Hypothalamus (tissue), 51 donors: ENCODE results near the gene TAF8.

Experiments used
- DNase-seq, 51 donors: peaks; one replicate each; lab custom pipeline; 2025; lab: John Stamatoyannopoulos, UW

The TAF8 gene

DNA sequence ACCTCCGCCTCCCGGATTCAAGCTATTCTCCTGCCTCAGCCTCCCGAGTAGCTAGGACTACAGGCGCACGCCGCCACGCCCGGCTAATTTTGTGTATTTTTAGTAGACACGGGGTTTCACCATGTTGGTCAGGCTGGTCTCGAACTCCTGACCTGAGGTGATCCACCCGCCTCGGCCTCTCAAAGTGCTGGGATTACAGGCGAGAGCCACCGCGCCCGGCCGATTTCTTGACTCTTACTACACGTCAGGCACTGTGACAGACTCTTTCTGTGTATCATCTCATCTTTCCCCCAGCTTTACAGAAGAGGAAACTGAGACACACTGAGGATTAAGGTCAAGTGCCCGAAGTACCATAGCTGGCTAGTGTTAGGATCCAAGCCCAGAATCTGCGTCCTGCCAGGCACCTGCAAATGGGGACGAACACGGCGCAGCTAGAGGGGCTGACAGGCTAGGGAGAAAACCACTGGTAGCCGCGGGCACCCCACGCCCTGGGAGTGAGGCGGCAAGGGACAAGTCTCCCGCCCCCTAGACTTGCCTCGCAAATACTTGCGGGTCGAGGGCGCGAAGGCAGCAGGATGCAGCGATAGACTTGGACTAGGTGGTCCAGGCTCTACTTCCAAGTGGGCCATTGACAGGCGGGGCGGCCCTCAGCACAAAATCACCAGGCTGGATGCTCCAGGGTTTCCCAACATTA, 1.1 kb upstream of the TAF8 start:
- peak in 1 of 51 donors; percentile 3 for DNase-seq

DNA sequence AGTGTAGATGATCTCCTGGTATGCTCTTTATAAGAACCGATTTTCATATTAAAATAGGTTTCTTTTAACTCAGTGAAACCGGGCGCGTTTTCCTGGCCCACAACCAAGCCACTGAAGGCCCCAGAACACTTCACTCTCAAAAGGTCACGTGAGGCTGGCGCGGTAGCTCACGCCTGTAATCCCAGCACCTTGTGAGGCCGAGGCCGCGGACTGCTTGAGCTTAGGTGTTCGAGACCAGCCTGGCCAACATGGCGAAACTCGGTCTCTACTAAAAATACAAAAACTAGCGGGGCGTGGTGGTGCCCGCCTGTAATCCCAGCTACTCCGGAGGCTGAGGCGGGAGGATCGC, 402 bp upstream of the TAF8 start:
- DNase-seq = peak in 11 of 51 donors; percentile 22 to 62 (median 39)

DNA sequence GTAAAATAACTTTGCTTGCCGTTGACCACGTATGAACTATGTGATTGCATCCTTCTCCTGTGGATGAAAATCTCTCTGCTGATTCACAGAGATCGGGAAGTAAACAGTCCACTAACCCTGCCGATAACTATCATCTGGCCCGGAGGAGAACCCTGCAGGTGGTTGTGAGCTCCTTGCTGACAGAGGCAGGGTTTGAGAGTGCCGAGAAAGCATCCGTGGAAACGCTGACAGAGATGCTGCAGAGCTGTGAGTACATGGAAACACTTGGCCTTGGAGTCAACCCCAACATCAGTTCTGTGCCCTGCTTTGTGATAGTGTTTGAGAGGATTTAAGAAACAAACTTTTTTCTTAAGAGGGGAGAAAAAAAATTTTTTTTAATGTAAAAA, 937 bp downstream of the TAF8 start:
- DNase-seq = no peak

DNA sequence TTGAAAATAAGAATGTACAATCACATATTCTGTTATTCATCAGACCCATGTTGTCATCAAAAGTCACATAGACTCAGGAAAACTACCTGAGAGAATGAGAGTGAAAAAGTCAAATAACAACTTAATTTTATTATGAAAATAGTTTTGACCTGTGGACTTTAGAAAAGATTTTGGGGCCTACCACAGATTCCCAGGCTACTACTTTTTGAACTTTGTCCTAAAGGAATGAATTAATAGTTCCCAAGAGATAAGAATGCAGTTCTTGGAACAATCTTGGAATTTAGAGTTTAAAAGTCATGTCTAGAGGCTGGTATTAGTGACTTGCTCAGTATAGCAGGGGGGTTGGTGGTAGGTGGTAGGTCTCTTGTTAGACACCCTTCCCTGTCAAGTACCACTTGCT, 3.3 kb downstream of the TAF8 start:
- no peak for DNase-seq

DNA sequence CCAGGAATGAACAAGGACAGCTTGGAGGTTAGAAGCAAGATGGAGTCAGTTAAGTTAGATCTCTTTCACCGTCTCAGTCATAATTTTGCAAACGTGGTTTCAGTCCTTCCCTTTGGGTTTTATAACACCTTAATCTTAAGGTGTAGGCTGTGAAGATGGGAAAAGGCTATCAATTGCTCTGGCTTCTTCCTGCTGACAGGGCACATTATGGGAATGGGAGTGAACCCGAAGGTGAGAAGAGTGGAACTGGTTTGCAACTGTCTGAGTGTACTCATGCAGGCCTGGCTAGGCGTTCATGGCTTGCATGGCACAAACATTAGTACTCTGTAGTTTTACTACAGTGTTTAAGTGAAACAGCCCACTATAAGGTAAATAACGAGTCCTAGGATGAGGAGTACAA, 9.4 kb downstream of the TAF8 start:
- DNase-seq = no peak

DNA sequence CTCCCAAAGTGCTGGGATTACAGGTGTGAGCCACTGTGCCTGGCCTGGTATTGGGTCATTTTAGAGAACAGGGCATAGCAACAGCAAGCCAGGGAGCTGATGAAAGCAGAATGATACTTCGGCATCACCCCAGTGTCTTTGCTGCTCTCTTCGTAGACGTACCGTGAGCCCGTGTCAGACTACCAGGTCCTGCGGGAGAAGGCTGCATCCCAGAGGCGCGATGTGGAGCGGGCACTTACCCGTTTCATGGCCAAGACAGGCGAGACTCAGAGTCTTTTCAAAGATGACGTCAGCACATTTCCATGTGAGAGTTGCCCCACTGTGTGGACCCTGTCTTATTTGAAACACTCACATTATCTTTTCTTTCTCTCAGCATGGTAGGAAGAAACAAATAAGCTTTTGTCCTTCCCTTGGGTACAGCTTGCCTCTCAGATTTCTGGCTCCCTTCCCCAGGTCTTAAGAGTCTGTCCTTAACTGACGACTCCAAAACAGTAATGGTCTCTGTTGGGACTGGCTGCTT, 15.9 kb downstream of the TAF8 start:
- DNase-seq = peak in 3 of 51 donors; percentile 5 to 22 (median 6)

DNA sequence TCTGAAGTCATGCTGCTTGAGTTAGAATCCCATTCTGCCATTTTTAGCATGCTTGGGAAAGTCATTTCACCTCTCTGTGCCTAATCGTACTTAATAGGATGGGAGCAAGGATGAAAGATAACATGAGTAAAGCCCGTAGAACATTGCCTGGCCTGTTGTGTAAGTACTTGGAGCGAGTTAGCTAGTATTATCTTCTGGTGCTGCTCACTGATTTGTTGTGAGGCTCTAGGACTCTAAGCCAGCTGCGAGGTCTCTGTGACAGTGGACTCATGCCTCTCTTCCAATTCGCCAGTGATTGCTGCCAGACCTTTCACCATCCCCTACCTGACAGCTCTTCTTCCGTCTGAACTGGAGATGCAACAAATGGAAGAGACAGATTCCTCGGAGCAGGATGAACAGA, 17.8 kb downstream of the TAF8 start:
- DNase-seq = no peak

DNA sequence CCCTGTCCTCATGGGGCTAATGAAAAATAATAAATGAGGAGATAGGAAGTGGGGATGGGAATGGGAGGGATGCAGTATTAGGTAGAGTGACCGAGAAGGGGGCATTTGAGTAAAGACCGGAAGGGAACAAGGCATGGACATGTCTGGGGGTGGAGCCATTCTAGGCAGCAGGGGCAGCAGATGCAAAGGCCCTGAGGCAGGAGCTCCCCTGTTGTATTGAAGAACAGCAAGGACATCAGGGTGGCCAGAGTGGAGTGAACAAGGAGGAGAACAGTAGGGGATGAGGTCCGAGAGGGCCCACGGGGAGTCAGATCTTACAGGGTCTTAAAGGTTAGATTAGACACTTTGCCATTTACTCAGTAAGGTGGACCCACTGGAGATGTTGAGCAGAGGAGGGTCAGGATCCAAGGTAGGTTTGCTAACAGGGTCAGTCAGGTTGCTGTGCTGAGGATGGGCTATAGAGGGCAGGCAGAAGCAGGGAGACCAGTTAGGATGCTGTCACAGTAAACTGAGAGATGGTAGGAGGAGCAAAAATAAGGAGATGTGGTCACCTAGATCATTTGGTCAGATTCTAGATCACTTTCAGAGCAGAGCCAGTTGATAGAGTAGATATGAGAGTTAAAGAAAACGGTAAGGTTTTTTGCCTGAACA, 18.7 kb downstream of the TAF8 start:
- no peak for DNase-seq

DNA sequence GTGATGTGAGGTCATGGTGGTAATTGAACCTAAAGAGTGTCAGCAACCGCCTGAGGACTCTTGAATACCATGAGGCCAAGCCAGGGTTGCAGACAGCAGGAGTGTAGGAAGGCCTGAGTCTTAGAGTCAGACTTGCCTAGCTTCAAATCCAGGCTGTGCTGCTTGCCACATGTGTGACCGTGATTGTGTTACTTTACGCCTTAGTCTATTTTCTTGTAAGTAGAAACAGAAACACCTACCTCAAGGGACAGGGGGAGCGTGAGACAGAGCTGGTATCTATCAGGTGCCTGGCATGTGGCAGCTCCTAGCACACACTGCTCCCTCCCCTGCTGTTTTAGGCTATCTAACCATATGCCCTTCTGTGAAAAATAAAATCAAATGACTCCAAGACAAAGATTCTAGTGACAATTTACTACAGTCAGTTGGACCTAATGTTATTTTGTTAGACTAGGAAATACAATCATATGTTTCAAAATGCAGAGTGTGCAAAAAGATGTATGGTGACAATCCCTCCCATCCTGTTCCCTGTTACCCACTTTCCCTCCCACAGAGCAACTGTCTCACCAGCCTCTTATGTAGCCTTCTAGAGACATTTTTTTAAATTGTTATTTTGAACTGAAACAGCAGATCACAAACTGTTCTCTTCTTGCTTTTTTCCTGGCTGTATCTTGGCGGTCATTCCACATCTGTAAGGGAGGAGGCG, 21.7 kb downstream of the TAF8 start:
- no peak for DNase-seq

DNA sequence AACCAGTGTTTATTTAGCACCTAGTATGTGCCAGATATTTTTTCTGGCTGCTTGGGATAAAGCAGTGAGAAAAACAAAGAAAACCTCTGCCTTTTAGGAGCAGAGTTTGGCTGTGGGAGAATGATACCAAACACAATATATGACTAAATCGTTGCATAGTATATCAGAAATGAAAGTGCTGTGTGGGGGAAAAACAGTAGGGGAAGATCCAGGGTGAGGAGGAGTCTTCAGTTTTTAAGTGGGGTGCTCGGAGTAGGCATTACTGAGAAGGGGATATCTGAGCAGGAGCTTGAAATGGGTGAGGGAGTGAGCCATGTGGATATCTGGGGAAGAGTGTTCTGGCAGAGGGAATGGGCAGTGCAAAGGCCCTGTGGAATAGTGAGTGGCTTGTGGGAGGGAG, 23.0 kb downstream of the TAF8 start:
- DNase-seq = no peak

DNA sequence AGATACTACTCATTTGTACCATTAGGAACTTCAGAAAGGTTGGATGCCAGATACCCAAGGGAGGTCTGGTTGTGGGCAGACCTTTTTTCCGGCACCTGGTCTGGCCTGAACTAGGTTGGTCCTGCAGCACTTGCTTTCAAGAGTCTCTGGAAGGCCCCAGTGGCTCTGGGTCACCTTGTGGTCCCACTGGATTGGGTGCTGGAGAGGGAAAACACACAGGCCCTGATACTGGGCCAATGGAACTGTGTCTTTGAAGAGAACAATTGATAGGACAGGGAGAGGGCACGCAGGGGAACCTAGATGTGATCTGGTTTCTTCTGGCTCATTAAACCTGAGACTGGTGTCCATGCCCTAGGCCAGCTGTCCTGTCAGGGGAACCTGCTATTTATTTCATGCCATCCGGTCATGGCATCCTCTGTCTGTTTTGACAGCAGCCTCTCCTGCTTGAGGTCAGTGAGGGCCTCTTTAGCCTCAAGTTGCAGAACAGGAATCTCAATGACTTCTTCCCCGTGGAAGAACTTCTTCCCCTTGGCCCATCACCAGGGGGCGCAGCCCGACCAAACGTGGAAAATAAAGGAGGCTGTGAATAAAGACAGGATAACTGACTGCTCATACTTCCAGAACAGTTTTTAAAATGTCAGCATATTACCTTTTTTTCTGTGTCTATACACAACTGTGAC, 25.0 kb downstream of the TAF8 start:
- peak in 40 of 51 donors; percentile 1 to 74 (median 34) for DNase-seq

DNA sequence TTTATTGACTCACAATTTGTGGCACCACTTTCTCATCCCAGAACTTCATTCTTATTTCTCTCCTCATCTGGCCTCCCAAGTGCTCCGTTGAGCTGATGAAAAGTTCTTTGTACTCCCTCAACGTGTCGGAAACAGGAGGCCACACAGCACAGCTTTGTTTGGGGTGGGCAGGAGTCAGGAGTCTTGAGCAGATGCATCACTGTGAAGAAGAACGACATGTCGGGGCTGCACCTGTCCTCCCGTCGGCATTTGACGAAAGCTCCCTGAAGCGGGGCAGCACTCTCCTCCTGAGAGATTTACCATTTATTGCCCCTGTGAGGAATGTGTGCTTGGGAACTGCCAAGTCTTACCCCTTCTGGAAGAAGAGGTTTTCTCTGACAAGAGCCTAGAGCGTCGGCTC, 28.1 kb downstream of the TAF8 start:
- peak in 4 of 51 donors; percentile 8 to 17 (median 12) for DNase-seq

DNA sequence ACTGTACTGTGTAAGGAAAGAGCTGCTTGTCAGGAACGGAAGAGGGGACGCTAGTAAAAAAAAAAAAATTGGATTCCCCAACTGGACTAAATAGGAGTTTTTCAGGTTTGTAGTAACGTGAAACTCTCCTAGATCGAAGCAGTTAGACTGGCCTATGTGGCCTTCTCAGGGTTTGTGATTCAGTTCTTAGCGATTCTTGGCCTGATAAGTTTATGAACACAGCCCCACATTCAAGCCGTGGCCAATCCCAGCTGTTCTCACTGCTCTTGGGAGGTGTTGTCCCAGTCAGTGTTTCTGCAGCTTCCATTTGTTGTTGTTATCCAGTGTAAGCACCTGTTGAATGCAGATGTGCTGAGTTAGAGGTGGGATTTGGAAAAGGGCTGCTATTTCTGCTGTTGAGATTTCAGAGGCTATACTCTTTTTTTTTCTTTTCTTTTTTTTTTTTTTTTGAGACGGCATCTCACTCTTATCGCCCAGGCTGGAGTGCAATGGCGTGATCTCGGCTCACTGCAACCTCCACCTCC, 29.7 kb downstream of the TAF8 start:
- DNase-seq = no peak

DNA sequence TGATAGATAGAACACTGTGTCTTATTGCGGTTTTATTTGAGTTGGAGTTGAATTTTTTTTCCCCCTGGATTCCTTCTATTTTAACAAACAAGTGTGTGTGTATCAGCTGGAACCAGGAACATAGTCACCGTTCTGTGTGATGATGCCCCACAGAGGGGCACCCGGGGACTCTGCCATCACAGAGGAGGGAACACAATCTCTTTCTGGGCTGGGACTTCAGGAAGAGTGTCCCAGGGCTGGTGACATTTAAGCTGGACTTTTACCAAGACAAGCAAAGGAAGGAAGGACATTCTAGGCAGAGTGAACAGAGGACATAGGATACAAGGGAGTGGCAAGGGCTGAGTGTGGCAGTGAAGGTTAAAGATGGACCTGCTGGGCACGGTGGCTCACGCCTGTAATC, 33.2 kb downstream of the TAF8 start:
- DNase-seq = no peak

DNA sequence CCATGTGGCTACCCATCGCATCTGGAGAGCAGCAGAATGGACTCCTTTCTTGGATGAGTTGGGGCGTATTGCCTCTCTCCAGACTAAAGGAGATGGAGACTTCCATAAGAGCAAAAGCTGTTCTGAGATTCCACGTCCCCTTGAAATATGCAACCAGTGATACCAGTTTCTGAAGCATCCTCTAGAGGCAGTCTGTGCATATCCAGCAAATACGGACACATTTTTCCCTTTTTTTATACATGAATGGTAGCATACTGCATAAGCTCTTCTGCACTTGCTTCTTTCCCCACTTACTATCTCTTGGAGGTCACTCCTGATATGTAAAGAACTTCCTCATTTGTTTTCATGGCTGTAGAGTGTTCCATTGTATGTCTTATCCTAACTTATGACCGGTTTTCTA, 34.6 kb downstream of the TAF8 start:
- DNase-seq = no peak

DNA sequence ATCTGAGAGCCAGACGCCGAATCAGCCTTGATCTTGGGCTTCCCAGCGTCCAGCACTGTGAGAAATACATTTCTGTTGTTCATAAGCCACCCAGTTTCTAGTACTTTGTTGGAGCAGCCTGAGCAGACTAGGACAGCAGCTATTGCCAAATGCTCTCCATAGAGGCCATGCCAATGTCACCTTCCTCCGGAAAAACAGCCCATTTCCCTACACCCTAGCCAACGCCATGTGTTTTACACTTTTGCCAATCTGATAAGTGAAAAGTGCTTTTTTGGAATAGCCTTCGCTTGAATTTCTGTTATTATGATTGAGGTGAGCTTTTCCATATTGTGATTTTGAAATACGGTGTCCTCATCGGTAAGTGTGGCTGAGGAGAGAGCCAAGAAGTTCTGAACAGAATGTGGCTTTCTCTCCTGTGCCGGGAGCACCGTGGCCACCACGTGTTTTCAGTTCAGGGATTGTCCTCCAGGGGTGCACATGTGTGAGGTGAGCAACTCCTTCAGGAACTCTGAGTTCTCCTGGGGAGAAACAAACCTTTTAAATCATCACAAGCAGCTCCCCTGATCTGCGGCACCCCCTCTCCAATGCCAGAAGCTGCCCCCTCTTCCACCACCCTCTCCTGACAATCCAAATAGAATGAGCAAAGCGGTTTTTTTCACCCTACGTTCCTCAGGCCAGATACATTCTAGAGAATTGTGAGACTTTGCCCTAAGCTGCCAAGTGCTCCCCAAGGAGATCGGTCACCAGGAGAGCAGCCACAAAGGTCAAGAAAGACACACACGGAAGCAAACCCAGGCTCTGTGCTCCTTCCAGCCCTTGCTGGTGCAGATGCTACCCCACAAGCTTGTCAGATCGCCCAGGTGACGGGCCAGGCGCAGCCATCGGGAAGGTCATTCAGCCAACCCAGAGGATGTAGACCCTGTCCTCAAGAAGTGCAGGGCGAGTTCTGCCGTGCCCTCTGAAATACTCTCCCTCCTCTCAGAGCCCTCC, 36.0 kb downstream of the TAF8 start:
- DNase-seq = no peak

DNA sequence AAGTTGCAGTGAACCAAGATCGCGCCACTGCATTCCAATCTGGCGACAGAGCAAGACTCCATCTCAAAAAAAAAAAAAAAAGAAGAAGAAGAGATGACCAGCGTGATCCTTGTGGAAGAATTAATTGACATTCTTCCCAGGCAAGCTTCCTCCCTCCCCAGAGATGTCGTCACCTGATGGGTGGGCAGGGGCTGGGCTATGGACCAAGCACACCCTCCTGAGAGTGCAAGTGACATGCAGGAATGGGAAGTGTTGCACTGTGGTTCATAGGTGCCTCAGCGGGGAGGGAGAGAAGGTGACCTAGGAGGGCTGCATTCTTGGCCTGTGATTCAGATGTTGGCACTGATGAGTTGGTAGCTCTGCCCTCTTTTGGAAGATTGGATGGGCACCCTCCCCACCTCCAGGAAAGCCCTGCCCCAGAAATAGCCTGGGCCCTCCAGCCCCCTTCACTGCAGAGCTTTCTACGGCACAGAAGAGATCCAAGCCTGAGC, 37.8 kb downstream of the TAF8 start:
- DNase-seq = no peak

DNA sequence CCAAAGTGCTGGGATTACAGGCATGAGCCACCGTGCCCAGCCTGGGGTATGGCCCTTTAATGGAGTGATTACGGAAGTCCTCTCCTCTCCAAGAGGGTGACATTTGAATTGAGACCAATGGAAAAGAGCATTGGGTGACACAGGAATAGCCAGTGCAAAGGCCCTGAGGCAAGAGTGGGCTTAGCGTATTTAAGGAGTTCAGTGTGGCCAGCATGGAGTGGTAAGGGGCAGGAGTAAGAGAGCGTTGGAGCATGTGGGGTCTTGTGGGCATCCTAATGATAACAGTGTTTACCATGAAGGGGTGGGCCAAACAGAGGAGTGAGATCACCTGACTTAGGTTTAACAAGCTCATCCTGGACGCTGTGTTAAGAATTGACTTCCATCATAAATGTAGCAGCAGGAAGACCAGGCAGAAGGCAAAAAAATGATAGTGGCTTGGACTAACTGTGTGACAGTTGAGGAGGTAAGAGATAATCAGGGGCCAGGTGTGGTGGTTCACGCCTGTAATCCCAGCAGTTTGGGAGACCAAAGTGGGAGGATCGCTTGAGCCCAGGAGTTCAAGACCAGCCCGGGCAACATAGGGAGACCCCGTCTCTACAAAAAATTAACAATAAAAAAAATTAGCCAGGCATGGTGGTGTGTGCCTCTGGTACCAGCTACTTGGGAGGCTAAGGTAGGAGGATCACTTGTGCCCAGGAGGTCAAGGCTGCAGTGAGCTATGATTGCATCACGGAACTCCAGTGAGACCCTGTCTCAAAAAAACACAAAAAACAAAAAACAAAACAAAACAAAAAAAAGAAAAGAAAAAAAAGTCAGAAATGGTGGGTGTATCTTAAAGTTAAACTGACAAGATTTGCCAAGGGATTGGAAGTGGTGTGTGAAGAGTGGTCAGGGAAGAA, 40.7 kb downstream of the TAF8 start:
- no peak for DNase-seq

DNA sequence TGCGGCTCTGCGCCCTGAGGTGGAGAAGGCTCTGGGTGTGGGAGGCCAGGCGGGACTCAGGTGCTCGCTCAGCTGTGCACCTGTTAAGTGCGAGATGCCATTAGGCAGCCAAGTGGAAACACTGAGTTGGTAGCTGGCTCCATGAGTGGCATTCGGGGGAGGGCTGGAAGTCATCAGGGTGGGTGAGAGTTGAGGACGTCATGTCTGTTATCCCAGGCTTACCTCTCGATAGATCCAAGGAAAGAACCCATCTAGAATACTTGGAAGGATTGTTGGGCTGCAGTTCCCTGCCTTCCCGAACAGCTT, 41.3 kb downstream of the TAF8 start:
- no peak for DNase-seq
